Measurements from ENCODE around the gene NID2.

- no peak for TF ChIP-seq CTCF (IDR thresholded peaks at IDR 0.05)
- no peak for TF ChIP-seq POLR2A (IDR thresholded peaks at IDR 0.05)
These were observed 34.6 kb upstream of the NID2 start for GRCh38 chr14:52103416-52103815.

Measured in adrenal gland (tissue), 5 donors.